Peyer's patch (tissue), 4 donors: Measurements from ENCODE around the gene FAM78A.

ENCODE experiments used
- POLR2A ChIP-seq, 2 donors: fragments of 450-650 bp; IDR thresholded peaks; one replicate each; pipeline ENCODE4 v1.5.1; 2017; ENCODE audit warnings: antibody characterized with exemption in 2 of 2, mild to moderate bottlenecking in 2 of 2, moderate library complexity in 2 of 2
- TF ChIP-seq, protein P1 (sequence below), 6 experiments: fragments of 450-650 bp in 4 of 6; fragments of 200-600 bp in 2 of 6; sonication (generic) in 1 of 6; IDR thresholded peaks; one replicate each; pipeline ENCODE4 v1.5.1; 2017 to 2019; ENCODE audit warnings: antibody characterized with exemption in 6 of 6, mild to moderate bottlenecking in 3 of 6, moderate library complexity in 1 of 6

DNA sequence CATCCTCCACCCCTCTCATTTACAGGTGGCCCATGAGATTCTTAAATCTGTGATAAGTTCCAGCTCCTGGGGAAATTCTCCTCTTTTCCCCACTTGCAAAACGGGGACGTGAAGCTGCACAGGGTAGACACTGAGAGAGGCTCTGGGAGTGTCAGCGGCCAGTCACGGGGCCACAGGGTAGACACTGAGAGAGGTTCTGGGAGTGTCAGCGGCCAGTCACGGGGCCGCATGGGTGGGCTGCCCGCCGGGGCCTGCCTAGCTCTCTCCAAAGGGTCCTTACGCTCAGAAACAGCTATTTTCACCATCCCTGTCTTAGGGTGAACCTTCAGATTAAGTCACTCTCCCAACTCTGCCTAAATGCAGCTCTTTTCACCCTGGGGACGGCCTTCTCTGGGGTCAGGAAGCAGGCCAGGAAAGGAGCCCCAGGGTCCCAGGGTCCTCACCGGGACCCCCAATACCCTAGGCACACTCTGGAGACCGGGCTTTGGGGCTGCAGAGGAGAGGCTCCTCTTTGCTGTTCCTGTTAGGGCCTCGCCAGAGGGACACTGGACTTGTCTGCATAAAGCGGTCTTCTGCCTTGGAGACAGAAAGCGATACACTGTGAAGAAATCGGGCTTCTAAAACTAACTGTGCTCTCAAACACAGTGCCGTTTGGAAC is 1.5 kb downstream of the FAM78A start:
- TF ChIP-seq, protein P1, sequence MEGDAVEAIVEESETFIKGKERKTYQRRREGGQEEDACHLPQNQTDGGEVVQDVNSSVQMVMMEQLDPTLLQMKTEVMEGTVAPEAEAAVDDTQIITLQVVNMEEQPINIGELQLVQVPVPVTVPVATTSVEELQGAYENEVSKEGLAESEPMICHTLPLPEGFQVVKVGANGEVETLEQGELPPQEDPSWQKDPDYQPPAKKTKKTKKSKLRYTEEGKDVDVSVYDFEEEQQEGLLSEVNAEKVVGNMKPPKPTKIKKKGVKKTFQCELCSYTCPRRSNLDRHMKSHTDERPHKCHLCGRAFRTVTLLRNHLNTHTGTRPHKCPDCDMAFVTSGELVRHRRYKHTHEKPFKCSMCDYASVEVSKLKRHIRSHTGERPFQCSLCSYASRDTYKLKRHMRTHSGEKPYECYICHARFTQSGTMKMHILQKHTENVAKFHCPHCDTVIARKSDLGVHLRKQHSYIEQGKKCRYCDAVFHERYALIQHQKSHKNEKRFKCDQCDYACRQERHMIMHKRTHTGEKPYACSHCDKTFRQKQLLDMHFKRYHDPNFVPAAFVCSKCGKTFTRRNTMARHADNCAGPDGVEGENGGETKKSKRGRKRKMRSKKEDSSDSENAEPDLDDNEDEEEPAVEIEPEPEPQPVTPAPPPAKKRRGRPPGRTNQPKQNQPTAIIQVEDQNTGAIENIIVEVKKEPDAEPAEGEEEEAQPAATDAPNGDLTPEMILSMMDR (IDR thresholded peaks at IDR 0.05) = no peak
- TF ChIP-seq POLR2A (IDR thresholded peaks at IDR 0.05) = no peak
